Measurements from ENCODE around the gene MDM1. TPM values are rescaled to one million over a fixed set of nuclear protein-coding genes. Genes with fewer than 3 reads are reported as not detected.

Gene MDM1
- total RNA-seq, 4 donors from 2014 or later = 8.2 to 23.5 (median 13.4) TPM

- Histone ChIP-seq H3K9me3 (no peaks in the 10 kb centered on the region), H3K27me3 (no peaks in the 10 kb centered on the region), H3K4me3 (no peak overlapping the region), H3K36me3 (no peaks in the 10 kb centered on the region), H3K4me1 (peaks cover 13 to 21% (median 14%) of the 10 kb centered on the region in 4 donors), H3K27ac (no peak overlapping the region)
- DNase-seq = no peak
- no peak for TF ChIP-seq POLR2AphosphoS5 (IDR thresholded peaks at IDR 0.05)
- no peak for TF ChIP-seq EP300 (IDR thresholded peaks at IDR 0.05; ENCODE audit: low read depth)
- TF ChIP-seq CTCF (IDR thresholded peaks at IDR 0.05) = no peak
- no peak for TF ChIP-seq POLR2A (IDR thresholded peaks at IDR 0.05)
- in situ Hi-C loops (cut with MboI; ENCODE audit: low pct_ligation_motif_present in 1 of 4, low pct_unique_long_range_greater_than_20kb in 1 of 4, low sequenced_read_pairs in 3 of 4) (loop anchor here in 1 of 4 donors (10.0 kb wide), 1 partner anchor 67 kb away; no protein-coding TSS in a partner anchor), intact Hi-C loops (cut with DNase I; ENCODE audit: low total_unique reads) (no loop called here)
- WGBS, 2 donors (ENCODE audit: low coverage in 1 of 2) = 89 to 100% methylated on average over 2 to 3 of the region's 3 CpGs
Observed at GRCh38 chr12:68377881-68378280, 45.7 kb upstream of the MDM1 start.

- no peaks in the 10 kb centered on the region for H3K9me3 ChIP-seq
- no peak overlapping the region for H3K4me3 ChIP-seq
- no peaks in the 10 kb centered on the region for H3K36me3 ChIP-seq
- no peak for TF ChIP-seq EP300 (IDR thresholded peaks at IDR 0.05; ENCODE audit: low read depth)
- TF ChIP-seq POLR2A (IDR thresholded peaks at IDR 0.05) = no peak
- no peak for TF ChIP-seq POLR2AphosphoS5 (IDR thresholded peaks at IDR 0.05)
- TF ChIP-seq CTCF (IDR thresholded peaks at IDR 0.05) = no peak
- DNase-seq = no peak
- intact Hi-C loops (cut with DNase I; ENCODE audit: low total_unique reads) (no loop called here), in situ Hi-C loops (cut with MboI; ENCODE audit: low pct_ligation_motif_present in 1 of 4, low pct_unique_long_range_greater_than_20kb in 1 of 4, low sequenced_read_pairs in 3 of 4) (loop anchor here in 1 of 4 donors (10.0 kb wide), 1 partner anchor 68 kb away; no protein-coding TSS in a partner anchor)
- 92 to 96% methylated on average over 3 to 7 of the region's 7 CpGs for WGBS, 2 donors (ENCODE audit: low coverage in 1 of 2)
- no peak overlapping the region for H3K27ac ChIP-seq
- no peaks in the 10 kb centered on the region for H3K27me3 ChIP-seq
- peaks cover 13 to 21% (median 14%) of the 10 kb centered on the region in 4 donors for H3K4me1 ChIP-seq
Observed at GRCh38 chr12:68376901-68377300, 44.7 kb upstream of the MDM1 start.

DNA sequence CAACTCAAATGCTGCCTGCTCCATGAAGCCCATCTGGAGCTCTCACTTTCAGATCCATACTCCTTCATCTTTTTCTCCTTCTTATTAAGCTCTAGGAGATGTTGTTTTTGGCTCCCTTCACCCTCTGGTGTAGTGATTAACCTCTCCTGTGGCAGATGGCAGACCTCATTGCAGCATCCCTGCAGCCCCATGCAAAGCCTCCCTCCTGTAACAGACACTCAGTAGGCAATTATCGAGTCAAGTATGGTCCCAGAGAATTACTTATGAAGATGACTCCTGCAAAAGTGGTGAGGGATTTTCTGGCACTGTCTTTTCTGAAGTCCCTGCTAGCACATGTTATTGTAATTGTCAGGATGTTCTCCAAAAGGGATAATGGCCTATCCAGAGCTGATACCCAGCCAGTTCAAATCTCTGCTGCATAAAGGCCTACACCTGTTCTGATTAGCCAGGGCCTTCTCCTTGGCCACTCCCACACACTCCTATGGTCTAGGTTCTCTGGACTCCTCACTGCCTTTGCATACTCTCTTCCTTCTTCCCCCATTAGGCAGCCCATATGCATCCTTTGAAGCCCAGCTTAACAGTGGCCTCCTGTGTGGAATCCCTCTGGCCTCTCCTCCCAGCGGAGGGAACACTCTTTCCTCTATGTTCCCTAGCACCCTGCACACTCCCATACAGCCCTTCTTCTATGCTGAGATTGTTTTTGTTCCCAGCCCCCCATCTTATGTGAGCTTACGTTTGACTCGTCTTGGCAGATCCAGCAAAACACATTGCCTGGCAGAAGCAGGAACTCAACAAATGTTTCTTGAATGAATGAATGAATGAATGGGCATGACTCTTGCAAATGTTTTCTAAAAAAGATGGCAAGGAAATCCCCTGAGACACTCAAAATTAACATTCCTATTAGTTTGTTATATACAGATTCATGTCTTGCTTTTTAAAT is 43.9 kb upstream of the MDM1 start:
- intact Hi-C loops (cut with DNase I; ENCODE audit: low total_unique reads) = no loop called here
- Histone ChIP-seq H3K27ac (no peak overlapping the region), H3K27me3 (no peaks in the 10 kb centered on the region), H3K9me3 (no peaks in the 10 kb centered on the region), H3K4me3 (no peak overlapping the region), H3K4me1 (peaks cover 13 to 21% (median 14%) of the 10 kb centered on the region in 4 donors), H3K36me3 (no peaks in the 10 kb centered on the region)
- TF ChIP-seq CTCF (IDR thresholded peaks at IDR 0.05) = no peak
- no peak for TF ChIP-seq POLR2A (IDR thresholded peaks at IDR 0.05)
- TF ChIP-seq POLR2AphosphoS5 (IDR thresholded peaks at IDR 0.05) = no peak
- no peak for TF ChIP-seq EP300 (IDR thresholded peaks at IDR 0.05; ENCODE audit: low read depth)
- in situ Hi-C loops (cut with MboI; ENCODE audit: low pct_ligation_motif_present in 1 of 4, low pct_unique_long_range_greater_than_20kb in 1 of 4, low sequenced_read_pairs in 3 of 4) = loop anchor here in 1 of 4 donors (10.0 kb wide), 1 partner anchor 69 kb away; no protein-coding TSS in a partner anchor
- no peak for DNase-seq
- WGBS, 2 donors (ENCODE audit: low coverage in 1 of 2) = 69 to 89% methylated on average over 2 to 4 of the region's 4 CpGs

DNA sequence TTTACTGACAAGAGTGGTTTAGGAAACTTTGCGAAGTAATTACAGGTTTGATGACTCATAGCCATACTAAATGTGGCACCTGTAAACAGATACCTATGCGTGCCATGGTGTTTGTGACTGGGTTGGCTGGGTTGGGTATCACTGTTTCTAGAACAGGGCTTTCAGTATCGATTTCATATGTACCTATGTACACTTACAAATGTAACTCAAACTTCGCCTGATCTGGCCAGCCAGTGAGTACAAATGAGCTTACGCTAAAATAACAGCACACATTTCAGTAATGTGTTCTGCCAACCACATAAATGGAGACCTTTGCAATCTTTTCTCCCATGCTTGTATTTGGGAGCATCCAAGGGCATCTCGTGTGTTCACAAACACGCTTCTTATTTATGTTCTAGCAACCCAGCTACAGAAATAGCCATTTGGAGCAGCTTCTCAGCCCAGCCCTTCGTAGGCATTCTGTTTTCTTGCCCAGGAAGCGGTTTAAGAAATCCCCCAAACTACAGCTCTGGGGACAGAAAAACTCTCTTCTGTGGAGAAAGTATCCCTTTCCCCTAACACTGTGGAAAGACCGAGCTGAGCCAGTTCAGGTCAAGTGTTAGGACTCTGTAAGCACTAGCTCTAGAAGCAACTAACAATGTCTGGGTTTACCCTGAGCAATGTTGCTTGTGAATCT is 42.3 kb upstream of the MDM1 start:
- in situ Hi-C loops (cut with MboI; ENCODE audit: low pct_ligation_motif_present in 1 of 4, low pct_unique_long_range_greater_than_20kb in 1 of 4, low sequenced_read_pairs in 3 of 4) (loop anchor here (10.0 to 25.0 kb wide), 4 partner anchors 70 to 313 kb away; partner anchors contain the start of genes NUP107 (in 3 of the 4) and RAP1B (in 1 of the 4)), intact Hi-C loops (cut with DNase I; ENCODE audit: low total_unique reads) (no loop called here)
- no peak for TF ChIP-seq POLR2A (IDR thresholded peaks at IDR 0.05)
- TF ChIP-seq CTCF (IDR thresholded peaks at IDR 0.05) = no peak
- TF ChIP-seq EP300 (IDR thresholded peaks at IDR 0.05; ENCODE audit: low read depth) = no peak
- no peak for TF ChIP-seq POLR2AphosphoS5 (IDR thresholded peaks at IDR 0.05)
- peak; percentile 48 for DNase-seq
- Histone ChIP-seq H3K9me3 (no peaks in the 10 kb centered on the region), H3K27me3 (no peaks in the 10 kb centered on the region), H3K27ac (peak overlapping the region in 3 of 4 donors; percentile 7 to 62 (median 46)), H3K4me1 (peaks cover 9 to 13% (median 11%) of the 10 kb centered on the region in 4 donors), H3K36me3 (no peaks in the 10 kb centered on the region), H3K4me3 (no peak overlapping the region)
- 73 to 88% methylated on average over 9 to 10 of the region's 10 CpGs for WGBS, 2 donors (ENCODE audit: low coverage in 1 of 2)
